NCI-H82 treated with DMSO at 0.1 percent for 48 hours (cell line): ENCODE results near the gene GHR.

Experiments used
- DNase-seq: peaks from one replicate; lab custom pipeline; 2025; ENCODE audit not compliant: unreplicated experiment; lab: John Stamatoyannopoulos, UW

Gene GHR

DNA sequence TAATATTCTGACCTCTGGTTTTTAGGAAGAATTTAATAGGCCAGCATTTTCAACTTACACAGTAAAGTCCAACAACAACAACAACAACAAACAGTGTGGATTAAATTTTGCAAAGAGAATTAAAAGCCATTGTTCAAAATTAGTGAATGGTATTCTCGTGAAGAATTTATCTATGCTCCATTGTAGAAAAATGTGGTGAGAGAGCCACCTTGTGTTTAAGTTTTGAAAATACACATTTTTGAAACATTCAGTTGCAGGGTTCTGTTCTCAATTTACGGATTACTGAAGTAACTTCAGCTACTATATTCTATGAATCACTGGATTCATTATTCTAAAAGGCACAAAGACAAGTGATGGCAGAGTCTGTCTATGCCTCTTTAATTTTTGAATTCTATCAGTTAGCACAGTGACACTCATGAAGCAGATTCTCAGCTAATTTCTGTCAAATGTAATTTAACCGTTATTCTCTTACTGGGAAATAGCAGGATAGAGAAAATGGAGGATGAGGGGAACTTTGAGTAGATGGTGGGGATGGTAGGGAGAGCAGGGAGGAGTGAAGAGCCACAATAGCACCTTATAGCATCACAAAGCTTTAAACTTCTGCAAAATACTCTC lies 344.4 kb downstream of the GHR start:
- no peak for DNase-seq

DNA sequence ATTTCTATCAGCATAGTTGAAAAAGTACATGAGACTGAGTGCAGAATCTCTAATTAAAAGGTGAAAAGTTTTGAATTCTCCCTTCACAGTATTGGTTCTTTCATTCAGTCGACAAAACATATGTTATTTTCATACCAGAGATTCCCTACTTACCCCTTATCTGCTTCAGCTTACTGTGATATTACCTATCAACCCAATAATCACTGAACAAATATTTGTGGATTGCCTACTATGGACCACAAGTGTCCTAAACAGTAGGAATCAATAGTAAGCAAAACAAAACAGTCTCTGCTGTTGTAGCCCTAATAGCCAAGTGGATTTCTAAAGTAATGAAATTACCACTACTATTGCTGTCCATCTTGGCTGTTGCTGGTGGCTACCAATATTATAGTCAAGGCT lies 344.9 kb downstream of the GHR start:
- DNase-seq: no peak

DNA sequence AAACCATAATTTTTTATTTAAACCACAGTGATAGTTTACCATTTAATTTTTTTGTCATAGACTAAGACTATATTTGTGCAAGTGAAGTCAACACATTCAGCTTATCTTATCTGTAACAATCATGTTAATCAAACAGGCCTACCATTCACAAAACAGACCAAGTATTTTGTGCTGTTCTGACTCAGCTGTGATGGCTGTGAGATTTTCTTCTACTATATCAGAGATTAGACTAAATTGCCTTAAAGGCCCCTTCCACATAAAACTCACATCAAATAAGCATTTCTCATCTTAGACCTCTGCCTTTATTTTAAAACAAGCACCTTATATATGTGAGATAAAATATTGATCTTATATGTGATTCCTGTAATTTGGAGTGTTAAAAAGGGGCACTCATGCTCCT lies 346.8 kb downstream of the GHR start:
- no peak for DNase-seq
